ENCODE data around the gene UCHL3.

DNA sequence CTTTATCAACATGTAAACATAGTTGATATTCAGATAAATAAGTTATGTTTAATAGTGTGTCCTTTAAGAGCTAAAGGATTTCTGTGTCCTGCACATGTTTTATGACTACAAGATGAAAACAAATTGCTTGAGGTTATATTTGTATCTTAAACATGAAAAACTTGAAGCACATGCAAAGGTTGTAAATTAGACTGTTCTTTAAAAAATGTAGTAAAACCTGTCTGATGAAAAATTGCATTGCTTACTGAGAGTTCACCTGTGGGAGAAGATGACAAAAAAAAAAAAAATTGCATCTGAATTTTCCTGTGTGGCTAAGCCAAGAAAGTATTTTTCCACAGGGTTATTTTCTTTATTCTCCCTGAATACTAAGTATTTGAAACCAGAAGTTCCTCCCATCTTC, 60.9 kb downstream of the UCHL3 start:
- TF ChIP-seq CTCF (IDR thresholded peaks at IDR 0.05) (no peak), POLR2A (IDR thresholded peaks at IDR 0.05) (no peak)
